Measurements from ENCODE around the gene KIAA1958. TPM values are rescaled to one million over a fixed set of nuclear protein-coding genes. Genes with fewer than 3 reads are reported as not detected.

The KIAA1958 gene
- total and polyA plus RNA-seq, 2 donors (not counting 1 experiment from before 2014, with no cell fraction given) = 2.4 to 15.3 TPM

- no peak for TF ChIP-seq EZH2 (IDR thresholded peaks at IDR 0.05; ENCODE audit: borderline replicate concordance, insufficient read depth, low read depth, low read length, poor library complexity, severe bottlenecking)
- TF ChIP-seq, protein P1, sequence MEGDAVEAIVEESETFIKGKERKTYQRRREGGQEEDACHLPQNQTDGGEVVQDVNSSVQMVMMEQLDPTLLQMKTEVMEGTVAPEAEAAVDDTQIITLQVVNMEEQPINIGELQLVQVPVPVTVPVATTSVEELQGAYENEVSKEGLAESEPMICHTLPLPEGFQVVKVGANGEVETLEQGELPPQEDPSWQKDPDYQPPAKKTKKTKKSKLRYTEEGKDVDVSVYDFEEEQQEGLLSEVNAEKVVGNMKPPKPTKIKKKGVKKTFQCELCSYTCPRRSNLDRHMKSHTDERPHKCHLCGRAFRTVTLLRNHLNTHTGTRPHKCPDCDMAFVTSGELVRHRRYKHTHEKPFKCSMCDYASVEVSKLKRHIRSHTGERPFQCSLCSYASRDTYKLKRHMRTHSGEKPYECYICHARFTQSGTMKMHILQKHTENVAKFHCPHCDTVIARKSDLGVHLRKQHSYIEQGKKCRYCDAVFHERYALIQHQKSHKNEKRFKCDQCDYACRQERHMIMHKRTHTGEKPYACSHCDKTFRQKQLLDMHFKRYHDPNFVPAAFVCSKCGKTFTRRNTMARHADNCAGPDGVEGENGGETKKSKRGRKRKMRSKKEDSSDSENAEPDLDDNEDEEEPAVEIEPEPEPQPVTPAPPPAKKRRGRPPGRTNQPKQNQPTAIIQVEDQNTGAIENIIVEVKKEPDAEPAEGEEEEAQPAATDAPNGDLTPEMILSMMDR (IDR thresholded peaks at IDR 0.05) = no peak
- Histone ChIP-seq H3K27me3 (replicated peaks in 1 of 4; ENCODE audit: control extremely low read depth in 1 of 4, control insufficient read depth in 3 of 4, insufficient read depth in 4 of 4, low read length in 3 of 4) (no peaks in the 10 kb centered on the region), H3K79me2 (ENCODE audit: control insufficient read depth, insufficient read depth, low read length) (no peaks in the 10 kb centered on the region), H3K9me3 (ENCODE audit: control extremely low read depth in 1 of 3, control insufficient read depth in 2 of 3, insufficient read depth in 1 of 3, low read length in 2 of 3) (no peaks in the 10 kb centered on the region), H3K4me1 (ENCODE audit: control insufficient read depth in 2 of 2, insufficient read depth in 2 of 2, low read length in 2 of 2) (no peaks in the 10 kb centered on the region), H3K36me3 (replicated peaks in 1 of 2; ENCODE audit: control extremely low read depth in 1 of 2, control insufficient read depth in 1 of 2, extremely low read depth in 1 of 2, insufficient read depth in 2 of 2, low read length in 1 of 2) (no peaks in the 10 kb centered on the region), H3K27ac (ENCODE audit: low read length in 2 of 2) (no peak overlapping the region), H3K4me3 (ENCODE audit: control extremely low read depth in 1 of 5, extremely low read depth in 1 of 5, insufficient read depth in 1 of 5, low read depth in 2 of 5, low read length in 4 of 5) (no peak overlapping the region), H4K20me1 (ENCODE audit: control insufficient read depth, insufficient read depth, low read length, poor library complexity, severe bottlenecking) (no peaks in the 10 kb centered on the region), H3K4me2 (replicated peaks; ENCODE audit: low read depth, low read length, poor library complexity, severe bottlenecking) (no peak overlapping the region), H3K9ac (ENCODE audit: low read length) (no peak overlapping the region), H2AFZ (ENCODE audit: insufficient read depth, low read depth, low read length, poor library complexity, severe bottlenecking) (no peak overlapping the region)
- POLR2A ChIA-PET = no interaction called here
- DNase-seq = no peak
- Mint-ChIP-seq H3K4me1 (peaks cover 2% of the 10 kb centered on the region), H3K27ac (no peak overlapping the region), H3K4me3 (no peak overlapping the region), H3K27me3 (no peaks in the 10 kb centered on the region), H3K9me3 (ENCODE audit: insufficient read depth) (no peaks in the 10 kb centered on the region)
- no peak for ATAC-seq (ENCODE audit: low read depth)
- CTCF ChIA-PET = no interaction called here
- intact Hi-C loops (cut with micrococcal nuclease) = no loop called here
- WGBS (ENCODE audit: insufficient coverage) = no CpG with 5 or more reads among the region's 3 CpGs
These were observed 47.0 kb downstream of the KIAA1958 start for GRCh38 chr9:112533660-112534059.

DNA sequence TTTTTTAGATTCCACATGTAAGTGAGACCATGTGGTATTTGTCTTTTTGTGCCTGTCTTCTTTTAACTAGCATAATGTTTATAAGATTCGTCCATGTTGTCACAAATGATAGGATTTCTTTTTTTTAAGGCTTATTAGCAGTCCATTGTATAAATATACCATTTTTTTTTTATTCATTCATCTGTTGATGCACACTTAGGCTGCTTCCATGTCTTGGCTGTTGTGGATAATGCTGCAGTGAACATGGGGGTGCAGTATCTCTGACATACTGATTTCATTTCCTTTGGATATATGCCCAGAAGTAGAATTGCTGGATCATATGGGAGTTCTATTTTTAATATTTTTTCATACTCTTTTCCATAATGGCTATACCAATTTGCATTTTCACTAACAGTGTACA lies 48.7 kb downstream of the KIAA1958 start:
- no peaks in the 10 kb centered on the region for H3K9me3 Mint-ChIP-seq (ENCODE audit: insufficient read depth)
- Histone ChIP-seq H3K4me1 (ENCODE audit: control insufficient read depth in 2 of 2, insufficient read depth in 2 of 2, low read length in 2 of 2) (no peaks in the 10 kb centered on the region), H3K4me2 (replicated peaks; ENCODE audit: low read depth, low read length, poor library complexity, severe bottlenecking) (no peak overlapping the region), H3K36me3 (replicated peaks in 1 of 2; ENCODE audit: control extremely low read depth in 1 of 2, control insufficient read depth in 1 of 2, extremely low read depth in 1 of 2, insufficient read depth in 2 of 2, low read length in 1 of 2) (no peaks in the 10 kb centered on the region), H3K9ac (ENCODE audit: low read length) (no peak overlapping the region), H2AFZ (ENCODE audit: insufficient read depth, low read depth, low read length, poor library complexity, severe bottlenecking) (no peak overlapping the region), H3K27ac (ENCODE audit: low read length in 2 of 2) (no peak overlapping the region), H3K4me3 (ENCODE audit: control extremely low read depth in 1 of 5, extremely low read depth in 1 of 5, insufficient read depth in 1 of 5, low read depth in 2 of 5, low read length in 4 of 5) (no peak overlapping the region), H4K20me1 (ENCODE audit: control insufficient read depth, insufficient read depth, low read length, poor library complexity, severe bottlenecking) (no peaks in the 10 kb centered on the region), H3K79me2 (ENCODE audit: control insufficient read depth, insufficient read depth, low read length) (peaks cover 5% of the 10 kb centered on the region), H3K27me3 (replicated peaks in 1 of 4; ENCODE audit: control extremely low read depth in 1 of 4, control insufficient read depth in 3 of 4, insufficient read depth in 4 of 4, low read length in 3 of 4) (no peaks in the 10 kb centered on the region), H3K9me3 (ENCODE audit: control extremely low read depth in 1 of 3, control insufficient read depth in 2 of 3, insufficient read depth in 1 of 3, low read length in 2 of 3) (no peaks in the 10 kb centered on the region)
- no CpG with 5 or more reads among the region's 1 CpG for WGBS (ENCODE audit: insufficient coverage)
- DNase-seq = no peak
- intact Hi-C loops (cut with micrococcal nuclease) = no loop called here
- peaks cover 2% of the 10 kb centered on the region for H3K4me1 Mint-ChIP-seq
- TF ChIP-seq, protein P1 (IDR thresholded peaks at IDR 0.05) = no peak
- no peak for TF ChIP-seq EZH2 (IDR thresholded peaks at IDR 0.05; ENCODE audit: borderline replicate concordance, insufficient read depth, low read depth, low read length, poor library complexity, severe bottlenecking)
- ATAC-seq (ENCODE audit: low read depth) = no peak
- H3K27me3 Mint-ChIP-seq = no peaks in the 10 kb centered on the region
- H3K4me3 Mint-ChIP-seq = no peak overlapping the region
- H3K27ac Mint-ChIP-seq = no peak overlapping the region
- POLR2A ChIA-PET = no interaction called here
- CTCF ChIA-PET = no interaction called here
